Glutamatergic neuron (in vitro differentiated cells): ENCODE data around the gene IGFL1. TPM values are rescaled to one million over a fixed set of nuclear protein-coding genes. Genes with fewer than 3 reads are reported as not detected.

Experiments
- DNase-seq: peaks from one replicate; pipeline ENCODE4 v3.0.0; 2022
- H3K27ac Mint-ChIP-seq: one replicate; pipeline ENCODE4 v1.8.0; 2020; ENCODE audit warnings: mild to moderate bottlenecking, mixed read lengths, inconsistent platforms; ENCODE audit not compliant: unreplicated experiment
- H3K27me3 Mint-ChIP-seq: one replicate; pipeline ENCODE4 v1.8.0; 2020; ENCODE audit warnings: mild to moderate bottlenecking, moderate library complexity, mixed read lengths, inconsistent platforms; ENCODE audit not compliant: unreplicated experiment
- H3K36me3 Mint-ChIP-seq: one replicate; pipeline ENCODE4 v1.8.0; 2020; ENCODE audit warnings: mild to moderate bottlenecking, mixed read lengths, inconsistent platforms; ENCODE audit not compliant: unreplicated experiment
- H3K4me1 Mint-ChIP-seq: one replicate; pipeline ENCODE4 v1.8.0; 2020; ENCODE audit warnings: mild to moderate bottlenecking, low read depth, mixed read lengths, inconsistent platforms; ENCODE audit not compliant: unreplicated experiment
- H3K4me3 Mint-ChIP-seq: one replicate; pipeline ENCODE4 v1.8.0; 2020; ENCODE audit warnings: mild to moderate bottlenecking, mixed read lengths, inconsistent platforms; ENCODE audit not compliant: unreplicated experiment
- H3K9me3 Mint-ChIP-seq: one replicate; pipeline ENCODE4 v1.8.0; 2020; ENCODE audit warnings: mild to moderate bottlenecking, moderate library complexity, mixed read lengths, inconsistent platforms; ENCODE audit not compliant: unreplicated experiment
- CTCF ChIP-seq: fragments of 200-600 bp; sonication (generic); IDR thresholded peaks from one replicate; pipeline ENCODE4 v1.5.0; 2021; ENCODE audit not compliant: partially characterized antibody, unreplicated experiment
- total RNA-seq: library from RNA; stranded (reverse); fragmentation: NEBNext Ultra II Directional; extraction: Animal tissue kit (Norgen Biotek cat#: 25700); gene quantifications from one replicate; pipeline ENCODE4 v1.2.1, GENCODE V29; 2021; ENCODE audit not compliant: unreplicated experiment

The IGFL1 gene
- total RNA-seq, 1 donor from 2014 or later = not detected

- Mint-ChIP-seq H3K27ac (no peak overlapping the region), H3K4me1 (no peaks in the 10 kb centered on the region), H3K27me3 (no peaks in the 10 kb centered on the region), H3K9me3 (no peaks in the 10 kb centered on the region), H3K4me3 (no peak overlapping the region), H3K36me3 (no peaks in the 10 kb centered on the region)
- DNase-seq = no peak
- TF ChIP-seq CTCF = no peak
Measured at GRCh38 chr19:46186101-46186716, 43.3 kb upstream of the IGFL1 start.

GRCh38 chr19:46186717-46187101 is 42.8 kb upstream of the IGFL1 start:
- H3K27ac Mint-ChIP-seq = no peak overlapping the region
- H3K4me3 Mint-ChIP-seq = no peak overlapping the region
- H3K4me1 Mint-ChIP-seq = no peaks in the 10 kb centered on the region
- no peaks in the 10 kb centered on the region for H3K36me3 Mint-ChIP-seq
- TF ChIP-seq CTCF = no peak
- DNase-seq = no peak
- no peaks in the 10 kb centered on the region for H3K9me3 Mint-ChIP-seq
- H3K27me3 Mint-ChIP-seq = no peaks in the 10 kb centered on the region

- no peaks in the 10 kb centered on the region for H3K36me3 Mint-ChIP-seq
Measured at GRCh38 chr19:46189971-46190888, 39.3 kb upstream of the IGFL1 start.

DNA sequence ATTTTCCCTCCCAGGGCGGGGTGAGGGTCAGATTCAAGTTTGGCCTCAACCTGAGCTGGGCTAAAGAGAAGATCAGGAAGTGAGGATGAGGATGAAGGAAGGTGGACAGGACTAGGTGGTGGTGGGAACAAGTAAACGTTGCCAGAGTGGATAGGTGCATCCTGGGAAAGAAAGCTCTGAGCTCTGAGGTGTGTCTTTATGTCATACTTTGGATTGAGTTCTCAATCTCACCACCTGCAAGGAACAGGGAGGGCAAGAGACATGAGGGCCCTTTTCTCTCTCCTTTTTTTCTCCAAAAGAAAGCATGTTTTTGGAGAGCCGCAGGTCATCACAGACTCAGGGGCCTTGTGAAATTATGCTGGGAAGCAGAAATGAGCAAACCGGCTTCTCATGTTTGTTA is 38.2 kb upstream of the IGFL1 start:
- H3K27ac Mint-ChIP-seq = no peak overlapping the region

More at GRCh38 chr19:46189971-46190888, 39.3 kb upstream of the IGFL1 start:
- H3K27ac Mint-ChIP-seq = no peak overlapping the region
- no peak for DNase-seq
- no peaks in the 10 kb centered on the region for H3K9me3 Mint-ChIP-seq
- H3K27me3 Mint-ChIP-seq = peaks cover 1% of the 10 kb centered on the region
- H3K4me3 Mint-ChIP-seq = no peak overlapping the region
- H3K4me1 Mint-ChIP-seq = no peaks in the 10 kb centered on the region
- TF ChIP-seq CTCF = no peak

More for the DNA sequence above, 38.2 kb upstream of the IGFL1 start:
- no peaks in the 10 kb centered on the region for H3K36me3 Mint-ChIP-seq
- TF ChIP-seq CTCF = no peak
- no peaks in the 10 kb centered on the region for H3K4me1 Mint-ChIP-seq
- no peaks in the 10 kb centered on the region for H3K9me3 Mint-ChIP-seq
- DNase-seq = no peak
- no peak overlapping the region for H3K4me3 Mint-ChIP-seq
- peaks cover 4% of the 10 kb centered on the region for H3K27me3 Mint-ChIP-seq
